K562 (cell line): ENCODE results near the gene NEDD8. TPM values are rescaled to one million over a fixed set of nuclear protein-coding genes. Genes with fewer than 3 reads are reported as not detected.

Experiments
- ATAC-seq: fragments of 200-7000 bp; cut with Tn5 transposase; 3 replicates; pipeline ENCODE4 v1.9.1; 2020; ENCODE audit warnings: moderate library complexity
- BruUV-seq: library from RNA; stranded (reverse); fragments of 400-500 nt; replicated peaks from 2 replicates; lab custom pipeline; 2021; lab: Mats Ljungman, UMichigan
- CTCF ChIA-PET: fragments of 300-600 bp; formaldehyde crosslinking; extraction: SDS; loops from one replicate; lab custom pipeline; 2021; ENCODE audit warnings: low intra/inter-chr PET ratio; lab: Yijun Ruan, JAX
- POLR2A ChIA-PET: fragments of 300-600, 350-650 bp; sonication (Branson Sonifier 250); formaldehyde crosslinking; extraction: SDS; loops from one replicate; lab custom pipeline; 2021; ENCODE audit warnings: antibody characterized with exemption, inconsistent platforms; lab: Yijun Ruan, JAX
- DNase-seq, 4 experiments: peaks; one replicate each; pipeline versions ENCODE4 v3.0.0 to v3.0.0-alpha.2; 2011 to 2018; ENCODE audit warnings: low spot score in 3 of 4, mixed read lengths in 3 of 4; ENCODE audit errors: extremely low read depth in 1 of 4
- FAIRE-seq: peaks from 2 replicates; lab custom pipeline; 2011; peaks lifted over from hg19 to GRCh38; lab: Jason Lieb, UNC
- H2AFZ ChIP-seq: 2 replicates; pipeline ENCODE4 v1.6.0; 2011; ENCODE audit warnings: low read depth, low read length, control low read depth, inconsistent platforms
- H3K27ac ChIP-seq: fragments of 200-600 bp; 3 replicates; pipeline ENCODE4 v1.8.0; 2011; ENCODE audit warnings: low read depth, mild to moderate bottlenecking, control low read depth, inconsistent platforms, low read length, moderate library complexity, mixed read lengths; ENCODE audit errors: extremely low read depth
- H3K27me3 ChIP-seq, 2 experiments: fragments of 300-600 bp in 1 of 2; 2 replicates in 1 of 2; 3 replicates in 1 of 2; pipeline versions ENCODE4 v1.6.0 to v1.8.0; 2011; ENCODE audit warnings: inconsistent platforms in 2 of 2, low read length in 2 of 2, mild to moderate bottlenecking in 1 of 2, mixed read lengths in 1 of 2, moderate library complexity in 1 of 2; ENCODE audit not compliant: control insufficient read depth in 2 of 2, insufficient read depth in 2 of 2
- H3K36me3 ChIP-seq: fragments of 300-600 bp; 3 replicates; pipeline ENCODE4 v1.8.0; 2011; ENCODE audit warnings: mild to moderate bottlenecking, low read length, inconsistent platforms; ENCODE audit not compliant: control insufficient read depth, insufficient read depth
- H3K4me1 ChIP-seq, 2 experiments: fragments of 200-600 bp in 1 of 2; replicated peaks in 1 of 2; 2 replicates in 1 of 2; 3 replicates in 1 of 2; pipeline versions ENCODE4 v1.5.1 to v1.8.0; 2011; ENCODE audit warnings: inconsistent platforms in 2 of 2, low read length in 2 of 2, mild to moderate bottlenecking in 1 of 2, mixed read lengths in 1 of 2, moderate library complexity in 1 of 2; ENCODE audit not compliant: control insufficient read depth in 2 of 2, insufficient read depth in 2 of 2
- H3K4me2 ChIP-seq: 2 replicates; pipeline ENCODE4 v1.6.1; 2011; ENCODE audit warnings: low read length, control low read depth, inconsistent platforms, mixed read lengths; ENCODE audit not compliant: insufficient read depth
- H3K4me3 ChIP-seq: fragments of 200-600 bp; sonication (generic), shearing (Covaris generic); 2 replicates; pipeline ENCODE4 v1.5.1; 2016; ENCODE audit warnings: control low read depth, inconsistent platforms
- H3K79me2 ChIP-seq: fragments of 200-600 bp; 3 replicates; pipeline ENCODE4 v1.8.0; 2011; ENCODE audit warnings: low read length, inconsistent platforms; ENCODE audit not compliant: control insufficient read depth, insufficient read depth
- H3K9ac ChIP-seq, 2 experiments: 2 replicates each; pipeline versions ENCODE4 v1.6.0 to v1.6.1; 2011; ENCODE audit warnings: low read depth in 2 of 2, low read length in 2 of 2, control low read depth in 1 of 2, inconsistent platforms in 1 of 2, mild to moderate bottlenecking in 1 of 2, mixed read lengths in 1 of 2; ENCODE audit not compliant: insufficient read depth in 1 of 2
- H3K9me1 ChIP-seq: one replicate; pipeline ENCODE4 v1.6.0; 2011; ENCODE audit warnings: inconsistent platforms, mild to moderate bottlenecking, low read length, moderate library complexity; ENCODE audit not compliant: control insufficient read depth, insufficient read depth
- H3K9me3 ChIP-seq: replicated peaks from 2 replicates; pipeline ENCODE4 v1.5.1; 2011; ENCODE audit warnings: low read depth, low read length, inconsistent platforms; ENCODE audit not compliant: control insufficient read depth, insufficient read depth
- H4K20me1 ChIP-seq: replicated peaks from 2 replicates; pipeline ENCODE4 v1.6.1; 2011; ENCODE audit warnings: low read length, inconsistent platforms, mixed read lengths; ENCODE audit not compliant: control insufficient read depth, insufficient read depth
- HNRNPK ChIP-seq: fragments of 200-400 bp; formaldehyde crosslinking; IDR thresholded peaks from one replicate; pipeline ENCODE4 v1.6.1; 2018; ENCODE audit warnings: mild to moderate bottlenecking, low read depth, low read length; ENCODE audit not compliant: poor library complexity, severe bottlenecking
- MTA3 ChIP-seq: fragments of 450-650 bp; formaldehyde crosslinking; IDR thresholded peaks from 2 replicates; pipeline ENCODE4 v1.6.1; 2017; ENCODE audit warnings: mild to moderate bottlenecking, borderline replicate concordance
- MTF1 ChIP-seq: fragments of 250-450 bp; sonication (Bioruptor Pico); IDR thresholded peaks from 2 replicates; pipeline ENCODE4 v1.9.0; 2021; ENCODE audit warnings: moderate library complexity, mild to moderate bottlenecking, inconsistent platforms, borderline replicate concordance
- OTX1 ChIP-seq: fragments of 450-650 bp; formaldehyde crosslinking; IDR thresholded peaks from 2 replicates; pipeline ENCODE4 v1.4.0; 2022; ENCODE audit warnings: mild to moderate bottlenecking
- POLR3G ChIP-seq: IDR thresholded peaks from 2 replicates; pipeline ENCODE4 v1.6.1; 2011; ENCODE audit not compliant: insufficient read length, insufficient replicate concordance; ENCODE audit errors: extremely low read depth
- RBFOX2 ChIP-seq: fragments of 200-400 bp; formaldehyde crosslinking; IDR thresholded peaks from 2 replicates; pipeline ENCODE4 v1.6.1; 2017; ENCODE audit warnings: low read depth, mild to moderate bottlenecking, low read length, moderate library complexity
- SPI1 ChIP-seq: IDR thresholded peaks from 2 replicates; pipeline ENCODE4 v1.6.1; 2011; ENCODE audit warnings: low read depth, low read length, control low read depth, borderline replicate concordance
- ZNF507 ChIP-seq: conservative IDR thresholded peaks from 2 replicates; pipeline ENCODE4 v1.6.1; 2017; ENCODE audit warnings: missing genetic modification characterization, missing compliant biosample characterization
- ZNF764 ChIP-seq: fragments of 250-450 bp; sonication (Bioruptor Pico); IDR thresholded peaks from 2 replicates; pipeline ENCODE4 v1.4.0; 2020; ENCODE audit warnings: low read depth, mild to moderate bottlenecking, moderate library complexity
- WGBS: fragments of 100-300 bp; shearing (Covaris generic); methylation state at CpG from one replicate; pipeline ENCODE4 v1.1.6; 2016; ENCODE audit warnings: low coverage, mixed read lengths; ENCODE audit not compliant: insufficient coverage; ENCODE audit errors: missing lambda C conversion rate; 5-methylcytosine and 5-hydroxymethylcytosine counted together
- in situ Hi-C: fragments of 300-500 bp; cut with MboI; formaldehyde crosslinking; loops from 4 replicates; pipeline ENCODE4 v1.15.0; 2018; ENCODE audit warnings: inconsistent platforms, mixed read lengths
- intact Hi-C: fragments of 100-400 bp; cut with micrococcal nuclease; formaldehyde crosslinking; loops from 2 replicates; pipeline ENCODE4 v1.14.2; 2022
- polyA plus RNA-seq, 8 experiments: library from polyadenylated mRNA; depleted of rRNA in 4 of 8; stranded (reverse) in 5 of 8; unstranded in 3 of 8; fragments of >200 nt; fragmentation: Nextera tagmentation in 2 of 8; fragmentation: Illumina TruSeq in 1 of 8; extraction: Ambion mirVana in 2 of 8; extraction: Trizol in 1 of 8; gene quantifications; 2 replicates each; pipeline versions ENCODE4 v1.2.1 to v1.2.3, GENCODE V29; 2011 to 2014; ENCODE audit warnings: inconsistent platforms in 1 of 8, missing spikeins in 1 of 8
- total RNA-seq, 7 experiments: library from RNA; depleted of rRNA in 6 of 7; stranded (reverse); fragments of >200 nt in 6 of 7; fragmentation: Illumina TruSeq in 2 of 7; extraction: Trizol in 2 of 7; gene quantifications; 2 replicates each; pipeline versions ENCODE4 v1.2.1 to v1.2.3, GENCODE V29; 2011 to 2021; ENCODE audit warnings: low replicate concordance in 1 of 7
- TF ChIP-seq, protein P1 (sequence below): sonication (generic); formaldehyde crosslinking; IDR thresholded peaks from 2 replicates; pipeline ENCODE4 v1.8.1; 2023; ENCODE audit warnings: mild to moderate bottlenecking, missing genetic modification reagents

Gene NEDD8
- total and polyA plus RNA-seq, 9 of the 15 experiments (the other 6 are each of a cell fraction or from before 2014, with no cell fraction given): 142 to 691 (median 260) TPM

DNA sequence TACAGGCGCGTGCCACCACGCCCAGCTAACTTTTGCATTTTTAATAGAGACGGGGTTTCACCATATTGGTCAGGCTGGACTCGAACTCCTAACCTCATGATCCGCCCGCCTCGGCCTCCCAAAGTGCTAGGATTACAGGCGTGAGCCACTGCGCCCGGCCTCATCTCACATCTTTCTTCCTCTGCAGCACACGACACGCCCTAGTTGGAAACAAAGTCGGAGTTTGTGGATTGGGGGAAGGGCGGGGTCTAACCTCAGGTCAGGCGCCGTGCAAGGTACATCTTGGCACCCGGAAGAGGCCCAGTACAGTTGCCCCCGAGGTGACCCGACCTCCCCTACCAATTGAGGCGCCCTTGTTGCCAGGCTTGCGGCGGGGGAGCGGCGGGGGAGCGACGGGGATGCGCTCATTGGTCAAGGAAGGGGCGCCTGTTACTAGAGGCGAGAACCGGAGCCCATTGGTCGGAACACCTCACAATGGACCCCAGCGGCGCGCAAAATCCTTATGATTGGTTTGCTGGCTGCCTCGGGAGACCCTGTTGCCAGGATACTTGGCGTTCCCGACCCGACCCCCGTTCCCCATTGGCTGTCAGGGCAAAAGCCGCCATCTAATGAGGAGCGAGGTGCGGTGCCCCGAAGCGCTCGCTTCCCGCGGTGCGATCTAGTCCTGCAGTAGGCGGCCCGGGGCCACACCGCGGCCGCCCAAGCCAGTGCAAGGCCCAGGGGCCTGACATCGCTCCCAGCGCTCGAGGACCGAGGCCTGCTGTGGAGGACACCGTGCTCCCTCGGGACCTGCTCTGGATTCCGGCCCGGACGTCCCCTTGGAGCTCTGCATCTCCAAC, 60.5 kb downstream of the NEDD8 start, which contains the start of gene REC8:
Gene REC8 (plus strand): TSS at position 659 of the 839 bp plus-strand sequence. CDS start 473 bp downstream, outside the sequence.
- no peaks in the 10 kb centered on the region for H4K20me1 ChIP-seq
- intact Hi-C loops: no loop called here
- BruUV-seq: no TSS peak

More for the DNA sequence above, 60.5 kb downstream of the NEDD8 start, which contains the start of gene REC8:
- H3K4me1 ChIP-seq: no peaks in the 10 kb centered on the region; a peak in 3 of 5 replicates
- no peak within 1 kb of the TSS for H2AFZ ChIP-seq
- no peak for ATAC-seq
- ChIA-PET CTCF (no interaction called here), POLR2A (interaction anchor here (0.5 to 1.2 kb wide), 2 partner anchors 11 to 44 kb away, joined by 3 to 4 read pairs; partner anchors contain the start of genes IRF9 and MDP1)
- H3K27me3 ChIP-seq: no peaks in the 10 kb centered on the region
- no peaks in the 10 kb centered on the region for H3K79me2 ChIP-seq
- WGBS: 78% methylated on average over 20 of the region's 63 CpGs
- H3K4me3 ChIP-seq: no peak within 1 kb of the TSS
- H3K27ac ChIP-seq: no peak within 1 kb of the TSS
- no peaks in the 10 kb centered on the region for H3K9me1 ChIP-seq
- DNase-seq: no peak
- no peak for FAIRE-seq
- H3K4me2 ChIP-seq: no peak within 1 kb of the TSS
- peaks cover 2% of the 10 kb centered on the region; the same call in 1 of the 3 replicates for H3K36me3 ChIP-seq
- no peak within 1 kb of the TSS for H3K9ac ChIP-seq
- H3K9me3 ChIP-seq: no peaks in the 10 kb centered on the region
- in situ Hi-C loops: no loop called here
- TF ChIP-seq RBFOX2: 0 out of 2 replicates have a peak, but pooled peaks have one; percentile 38
- TF ChIP-seq MTA3: no peak
- TF ChIP-seq POLR3G: no peak
- no peak for TF ChIP-seq SPI1
- no peak for TF ChIP-seq MTF1 (CRISPR knock-in tag)
- TF ChIP-seq OTX1 (CRISPR knock-in tag): no peak
- no peak for TF ChIP-seq ZNF764
- no peak for TF ChIP-seq ZNF507 (tag)
- TF ChIP-seq, protein P1, sequence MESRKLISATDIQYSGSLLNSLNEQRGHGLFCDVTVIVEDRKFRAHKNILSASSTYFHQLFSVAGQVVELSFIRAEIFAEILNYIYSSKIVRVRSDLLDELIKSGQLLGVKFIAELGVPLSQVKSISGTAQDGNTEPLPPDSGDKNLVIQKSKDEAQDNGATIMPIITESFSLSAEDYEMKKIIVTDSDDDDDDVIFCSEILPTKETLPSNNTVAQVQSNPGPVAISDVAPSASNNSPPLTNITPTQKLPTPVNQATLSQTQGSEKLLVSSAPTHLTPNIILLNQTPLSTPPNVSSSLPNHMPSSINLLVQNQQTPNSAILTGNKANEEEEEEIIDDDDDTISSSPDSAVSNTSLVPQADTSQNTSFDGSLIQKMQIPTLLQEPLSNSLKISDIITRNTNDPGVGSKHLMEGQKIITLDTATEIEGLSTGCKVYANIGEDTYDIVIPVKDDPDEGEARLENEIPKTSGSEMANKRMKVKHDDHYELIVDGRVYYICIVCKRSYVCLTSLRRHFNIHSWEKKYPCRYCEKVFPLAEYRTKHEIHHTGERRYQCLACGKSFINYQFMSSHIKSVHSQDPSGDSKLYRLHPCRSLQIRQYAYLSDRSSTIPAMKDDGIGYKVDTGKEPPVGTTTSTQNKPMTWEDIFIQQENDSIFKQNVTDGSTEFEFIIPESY: peak; percentile 50; the same call in 1 of the 2 replicates
- no peak for TF ChIP-seq HNRNPK
